CD4-positive, alpha-beta T cell treated with Interleukin-21 for 1 hour (primary cell): ENCODE measurements around the gene FAM98A.
A peak's percentile ranks its signal among the peaks of the same experiment; 100 is the strongest.

ENCODE experiments used
- DNase-seq: peaks from one replicate; pipeline ENCODE4 v3.0.0-alpha.2; 2020

Gene FAM98A

DNA sequence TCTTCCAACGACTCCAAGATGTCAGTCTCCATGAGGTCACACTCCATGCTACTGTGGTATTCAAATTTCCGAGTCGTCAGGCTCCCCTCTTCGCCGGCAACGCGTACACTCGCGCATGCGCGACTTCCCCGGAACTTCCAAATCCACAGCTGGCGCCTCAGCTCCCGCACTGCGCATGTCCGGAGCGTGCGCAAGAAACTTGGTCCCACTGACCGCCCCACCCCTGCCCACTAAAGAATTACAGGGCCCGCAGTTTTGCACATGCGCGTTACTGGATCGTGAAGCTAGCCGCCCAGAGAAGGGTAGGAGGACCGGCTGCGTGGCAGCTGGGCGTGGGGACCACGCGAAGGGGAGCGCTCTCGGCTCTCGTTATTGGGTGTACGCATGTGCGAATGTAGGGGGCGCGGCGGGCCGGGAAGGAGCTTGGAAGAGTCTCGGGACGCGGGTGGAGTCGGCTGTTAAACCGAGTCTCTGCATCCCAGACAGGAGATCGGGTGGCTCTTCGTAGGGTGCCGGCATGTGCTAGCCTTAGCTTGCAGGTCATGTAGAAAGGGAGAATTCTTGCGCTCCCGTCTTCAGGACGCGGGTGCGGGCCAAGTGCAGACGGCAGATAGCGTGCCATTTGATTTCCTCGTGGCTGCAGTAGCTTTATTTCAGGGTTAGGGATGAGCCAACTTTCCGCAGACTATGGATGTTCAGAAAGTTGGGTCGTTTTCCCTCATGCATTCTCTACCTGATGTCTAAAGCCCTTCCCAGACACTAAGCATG lies at the start of gene FAM98A:
Gene FAM98A (minus strand): TSS at position 125 of the 768 bp plus-strand sequence. CDS start 78 bp downstream, at position 47.
- DNase-seq = peak; percentile 100

DNA sequence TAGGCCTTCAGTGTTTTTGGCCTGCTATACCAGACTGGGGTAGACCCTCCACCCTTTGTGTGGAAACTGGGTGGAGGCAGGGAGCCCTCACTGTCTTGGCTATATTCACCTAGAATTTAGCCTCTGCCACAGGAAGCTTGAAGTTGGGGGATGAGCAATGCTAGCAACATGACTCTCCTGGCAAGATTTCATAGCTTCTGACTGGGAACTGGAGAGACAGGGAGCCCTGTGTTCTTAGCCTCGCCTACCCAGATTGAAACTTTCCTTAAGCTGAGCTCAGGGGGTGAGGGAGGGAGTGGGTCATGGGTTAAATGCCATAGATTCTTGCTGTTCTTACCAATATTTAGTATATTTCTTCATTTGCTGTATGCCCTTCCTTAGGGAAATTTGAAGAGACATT lies 46.8 kb upstream of the FAM98A start:
- no peak for DNase-seq

DNA sequence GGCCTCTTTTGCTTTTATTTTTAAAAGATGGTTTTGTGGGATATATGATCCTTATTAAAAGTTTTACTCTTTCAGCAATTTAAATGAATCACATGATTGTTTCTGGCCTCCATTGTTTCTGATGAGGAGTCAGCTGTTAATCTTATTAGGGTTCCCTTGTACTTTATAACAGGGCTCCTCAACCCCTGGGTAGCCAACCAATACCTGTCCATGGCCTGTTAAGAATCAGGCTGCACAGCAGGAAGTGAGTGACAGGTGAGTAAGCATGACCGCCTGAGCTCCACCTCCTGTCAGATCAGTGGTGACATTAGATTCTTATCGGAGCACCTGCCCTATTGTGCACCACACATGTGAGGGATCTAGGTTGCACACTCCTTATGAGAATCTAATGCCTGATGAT lies 45.1 kb upstream of the FAM98A start:
- no peak for DNase-seq

DNA sequence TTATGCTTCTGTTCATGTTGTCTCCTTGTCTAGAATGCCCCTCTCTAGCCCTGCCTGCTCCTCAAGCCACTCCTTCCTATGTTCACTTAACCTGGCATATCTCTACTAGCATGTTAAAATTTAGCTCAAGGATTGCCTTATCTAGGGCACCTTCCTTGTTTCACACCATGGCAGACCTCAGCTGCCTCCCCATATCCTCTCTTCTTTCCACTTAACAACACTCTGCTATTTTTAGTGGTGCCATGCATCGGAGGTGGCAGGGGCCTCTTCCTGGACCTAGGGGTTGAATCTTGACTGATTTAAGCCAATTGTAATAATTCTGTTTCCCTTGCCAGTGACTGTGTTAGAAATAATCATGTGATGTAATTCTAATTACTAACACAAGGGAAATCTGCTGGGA lies 36.9 kb upstream of the FAM98A start:
- DNase-seq = no peak

DNA sequence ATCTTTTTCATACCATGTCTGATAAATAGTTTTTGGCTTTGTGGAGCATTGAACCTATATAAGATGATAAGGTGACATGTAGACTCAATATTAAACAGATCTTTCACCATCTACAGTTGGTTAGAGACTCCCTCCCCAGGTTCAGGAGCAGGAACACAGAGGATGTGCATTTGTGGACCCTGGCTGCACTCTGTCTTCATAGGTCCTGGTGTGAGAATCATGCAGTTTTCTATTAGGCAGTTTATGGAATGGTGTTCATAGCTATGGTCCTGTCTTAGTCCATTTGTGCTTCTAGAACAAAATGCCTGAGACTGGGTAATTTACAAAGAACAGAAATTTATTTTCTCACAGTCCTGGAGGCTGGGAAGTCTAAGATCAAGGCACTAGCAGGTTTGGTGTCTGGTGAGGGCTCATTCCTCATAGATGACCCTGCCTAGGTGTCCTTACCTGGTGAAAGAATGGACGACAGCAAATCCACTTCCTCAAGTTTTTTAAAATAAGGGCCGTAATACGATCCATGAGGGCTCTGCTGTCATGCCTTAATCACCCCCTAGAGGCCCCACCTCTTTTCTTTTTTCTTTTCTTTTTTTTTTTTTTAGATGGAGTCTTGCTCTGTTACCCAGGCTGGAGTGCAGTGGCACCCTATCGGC lies 35.3 kb upstream of the FAM98A start:
- no peak for DNase-seq

DNA sequence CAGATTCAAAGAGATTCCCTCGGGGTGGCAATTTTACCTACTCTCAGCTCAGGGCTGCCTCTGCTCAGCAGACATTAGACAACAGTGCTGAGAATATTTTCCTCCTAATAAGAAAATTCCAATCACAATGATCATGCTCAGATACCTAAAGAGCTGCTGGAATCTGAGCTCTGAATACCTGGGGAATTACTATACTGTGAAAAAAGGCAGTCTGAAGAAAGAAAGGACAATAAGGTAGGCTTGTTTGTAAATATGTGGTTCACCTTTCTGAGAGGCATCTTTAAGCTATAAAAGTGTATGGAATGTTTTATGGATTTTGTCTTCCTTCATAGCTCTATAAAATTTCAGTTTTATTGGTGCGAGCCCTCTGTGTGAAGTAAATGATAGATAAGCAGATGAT lies 34.2 kb upstream of the FAM98A start:
- DNase-seq = no peak

DNA sequence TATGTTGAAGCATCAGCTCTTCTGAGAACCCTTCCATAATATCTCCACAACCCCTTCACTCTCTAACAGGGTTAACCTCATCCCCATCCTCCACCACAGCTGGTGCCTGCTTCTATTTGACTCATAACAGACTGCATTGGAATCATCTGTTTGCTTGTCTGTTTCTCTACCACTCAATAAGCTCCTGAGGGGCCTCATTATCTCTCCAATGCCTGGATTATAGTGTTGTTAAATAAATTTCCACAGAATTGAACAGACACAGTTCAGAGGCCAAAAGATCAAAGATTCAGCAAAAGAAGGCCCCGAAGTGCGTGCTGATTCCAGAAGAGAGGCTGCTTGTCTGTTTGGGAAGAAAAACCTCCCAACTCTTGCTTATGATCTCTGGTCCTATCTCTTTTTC lies 33.7 kb upstream of the FAM98A start:
- DNase-seq = no peak

DNA sequence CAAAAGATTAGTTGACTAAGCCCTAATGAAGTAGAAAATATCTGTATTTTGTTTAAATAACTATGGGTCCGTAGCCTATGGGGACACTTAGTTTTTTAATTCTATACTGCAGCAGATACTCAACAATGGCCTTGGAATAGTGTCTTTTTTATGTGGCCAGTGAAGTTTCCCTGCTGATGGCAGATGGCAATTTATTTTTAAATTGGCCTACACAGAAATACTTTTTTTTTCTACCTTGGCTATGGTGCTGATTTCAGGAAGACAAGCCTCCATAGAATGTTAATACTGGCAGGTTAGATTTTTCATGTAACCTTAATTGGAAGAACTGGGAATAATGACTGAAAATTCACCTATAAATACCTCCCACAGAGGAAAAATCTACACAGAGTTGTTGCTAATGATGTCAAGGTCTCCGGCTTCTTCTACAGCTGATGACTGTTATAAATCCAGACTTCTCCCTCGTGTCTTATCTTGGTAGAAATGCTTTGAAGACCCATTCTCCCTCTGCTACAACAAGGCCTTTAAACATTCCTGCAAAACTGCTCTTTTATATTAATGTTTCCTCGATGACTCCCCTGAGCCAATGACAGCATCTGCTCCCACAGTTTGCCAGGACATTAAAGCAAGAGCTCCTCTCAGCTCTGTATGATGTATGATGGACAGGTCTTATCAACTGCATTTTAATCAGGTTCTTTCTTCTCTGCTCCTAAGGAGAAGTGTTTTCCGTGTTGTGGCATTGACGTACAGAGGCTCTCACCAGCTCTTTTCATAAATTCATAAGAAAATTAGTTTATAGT lies 29.1 kb upstream of the FAM98A start:
- no peak for DNase-seq

DNA sequence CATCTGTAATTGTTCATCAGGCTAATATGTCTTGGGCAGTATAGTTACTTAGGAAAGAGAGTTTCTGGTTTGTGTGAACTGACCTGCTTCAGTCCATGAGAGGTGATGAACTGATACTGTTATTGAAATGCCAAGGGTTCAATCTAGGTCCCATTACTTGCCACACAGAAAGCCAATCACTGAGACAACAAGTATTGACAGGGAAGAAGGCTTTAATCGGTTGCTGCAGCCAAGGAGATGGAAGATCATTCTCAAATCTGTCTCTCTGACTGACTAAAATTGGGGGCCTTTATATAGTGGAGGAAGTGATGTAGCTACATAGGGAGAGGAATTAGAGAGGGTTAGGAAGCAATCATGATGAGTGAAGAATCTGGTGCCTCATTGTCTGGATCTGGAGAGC lies 19.9 kb upstream of the FAM98A start:
- DNase-seq = no peak

DNA sequence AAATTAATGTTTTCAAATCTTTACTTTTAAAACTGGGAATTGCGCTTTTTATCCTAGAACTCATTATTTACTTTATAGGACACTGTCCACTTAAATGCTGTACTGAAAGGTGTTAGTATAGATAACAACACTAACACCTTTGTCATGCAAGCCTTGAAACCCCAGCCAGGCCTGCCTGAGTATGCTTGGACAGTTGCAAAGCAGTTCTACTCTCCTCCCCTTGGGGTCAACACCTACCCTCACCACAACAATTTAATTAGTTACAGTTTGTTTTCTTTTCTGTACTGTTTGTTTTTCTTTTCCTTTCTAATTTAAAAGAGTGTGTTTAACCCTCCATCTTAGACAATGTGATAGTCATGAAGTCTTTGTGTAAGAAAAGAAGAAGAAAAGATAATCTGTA lies 18.9 kb upstream of the FAM98A start:
- DNase-seq = no peak

DNA sequence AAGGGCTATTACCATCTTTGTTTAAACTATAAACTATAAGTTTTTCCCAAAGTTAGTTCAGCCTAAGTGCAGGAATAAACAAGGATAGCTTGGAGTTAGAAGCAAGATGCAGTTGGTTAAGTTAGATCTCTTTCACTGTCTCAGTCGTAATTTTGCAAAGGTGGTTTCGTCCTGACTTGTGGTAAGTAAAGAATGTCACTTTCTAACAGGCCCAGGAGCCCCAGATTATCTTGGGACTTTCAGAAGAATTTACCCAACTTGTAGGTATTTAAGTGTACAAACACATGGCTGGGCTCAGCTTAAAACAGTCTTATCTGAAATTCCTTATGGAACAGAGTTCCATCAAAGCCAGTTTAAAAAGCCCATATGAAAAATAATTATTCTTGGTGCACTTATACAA lies 18.3 kb upstream of the FAM98A start:
- no peak for DNase-seq

DNA sequence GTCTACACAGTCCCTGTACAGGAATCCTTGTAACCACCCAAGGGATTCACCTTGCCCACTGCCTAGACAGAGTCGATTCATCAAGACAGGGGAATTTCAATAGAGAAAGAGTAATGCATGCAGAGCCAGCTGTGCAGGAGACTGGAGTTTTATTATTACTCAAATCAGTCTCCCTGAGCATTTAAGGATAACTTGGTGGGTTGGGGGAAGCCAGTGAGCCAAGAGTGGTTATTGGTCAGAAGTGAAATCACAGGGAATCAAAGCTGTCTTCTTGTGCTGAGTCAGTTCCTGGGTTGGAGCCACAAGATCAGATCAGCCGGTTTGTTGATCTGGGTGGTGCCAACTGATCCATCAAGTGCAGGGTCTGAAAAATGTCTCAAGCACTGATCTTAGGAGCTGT lies 17.8 kb upstream of the FAM98A start:
- DNase-seq = no peak

DNA sequence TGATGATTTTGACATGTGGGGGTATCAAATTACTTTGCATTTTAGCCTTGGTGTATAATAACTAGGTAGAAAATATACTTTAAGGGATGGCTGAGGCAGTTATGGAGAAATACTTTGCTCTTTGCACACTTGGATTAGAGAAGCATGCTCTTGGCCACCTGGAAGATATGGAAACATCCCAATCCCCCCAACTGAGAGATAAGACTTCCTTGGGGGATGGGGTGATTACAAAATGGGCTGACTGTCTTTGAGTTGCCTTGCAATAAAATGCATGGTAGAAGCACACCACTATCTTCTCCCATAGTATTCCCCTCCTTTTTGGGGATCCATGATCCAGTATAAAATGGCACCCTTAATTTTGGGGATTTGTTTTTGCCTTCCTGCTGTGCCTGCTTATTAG lies 15.1 kb upstream of the FAM98A start:
- no peak for DNase-seq

DNA sequence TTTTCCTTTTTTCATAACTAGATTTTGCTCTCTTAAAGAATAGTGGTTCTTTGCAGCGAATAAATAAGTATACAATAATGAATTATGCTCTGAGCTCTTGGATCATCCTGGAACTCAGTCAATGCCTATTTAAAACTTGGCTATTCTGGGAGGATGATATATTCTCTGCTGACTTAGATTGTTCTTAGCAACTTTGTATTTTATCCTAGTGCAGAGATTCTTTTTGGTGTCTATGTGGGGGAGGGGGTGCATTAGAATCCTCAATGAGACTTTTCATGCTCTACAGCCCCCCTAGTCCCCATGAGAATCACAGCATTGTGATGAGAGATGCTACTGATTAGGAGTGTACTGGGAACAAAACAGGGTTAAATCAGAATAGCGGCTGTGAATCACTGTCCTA lies 8.8 kb upstream of the FAM98A start:
- no peak for DNase-seq

DNA sequence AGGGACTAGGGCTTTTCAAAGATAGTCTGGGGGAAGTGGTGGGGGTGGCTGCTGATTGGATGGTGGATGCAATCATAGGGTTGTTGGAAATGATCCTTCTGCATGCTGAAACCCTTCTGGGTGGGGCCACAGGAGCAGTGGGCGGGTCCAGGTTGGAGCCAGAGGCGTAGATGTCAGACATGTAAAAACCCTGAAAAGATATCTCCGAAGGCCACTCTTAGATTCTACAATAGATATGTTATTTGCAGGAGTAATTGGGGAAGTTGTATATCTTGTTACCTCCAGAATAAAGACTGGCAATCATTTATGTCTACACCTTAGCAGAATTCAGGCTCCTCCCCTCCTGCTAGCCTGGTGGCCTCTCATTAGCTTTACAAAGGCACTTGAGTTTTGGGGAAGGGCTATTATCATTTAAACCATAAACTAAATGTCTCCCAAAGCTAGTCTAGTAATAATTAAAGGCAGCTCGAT lies 8.2 kb upstream of the FAM98A start:
- no peak for DNase-seq

DNA sequence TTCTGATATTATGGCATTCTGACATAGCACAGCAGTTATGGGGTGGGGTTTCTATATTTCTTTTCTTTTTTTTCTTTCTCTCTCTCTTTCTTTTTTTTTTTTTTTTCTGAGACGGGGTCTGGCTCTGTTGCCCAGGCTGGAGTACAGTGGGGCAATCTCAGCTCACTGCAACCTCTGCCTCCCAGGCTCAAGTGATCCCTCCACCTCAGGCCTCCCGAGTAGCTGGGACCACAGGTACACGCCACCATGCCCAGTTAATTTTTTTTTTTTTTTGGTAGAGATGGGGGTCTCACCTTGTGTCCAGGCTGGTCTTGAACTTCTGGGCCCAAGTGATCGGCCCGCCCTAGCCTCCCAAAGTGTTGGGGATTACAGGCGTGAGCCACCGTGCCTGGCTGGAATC lies 7.5 kb upstream of the FAM98A start:
- DNase-seq = no peak

DNA sequence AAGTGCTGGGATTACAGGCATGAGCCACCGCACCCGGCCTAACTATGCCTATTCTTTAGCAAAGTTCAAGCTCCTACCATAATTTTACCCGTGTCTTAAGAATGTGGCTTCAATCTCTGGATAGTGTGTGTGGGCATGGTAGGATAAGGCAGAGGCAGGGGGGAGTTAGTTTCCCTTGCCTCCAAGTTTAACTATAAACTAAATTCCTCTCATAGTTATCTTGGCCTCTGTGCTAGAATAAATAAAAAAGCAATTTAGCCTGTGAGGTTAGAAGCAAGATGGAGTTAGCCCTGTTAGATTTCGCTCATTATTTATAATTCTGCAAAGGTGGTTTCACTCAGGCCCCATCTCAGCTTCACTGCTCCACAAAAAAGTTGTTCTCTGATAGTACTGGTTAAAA lies 7.0 kb upstream of the FAM98A start:
- no peak for DNase-seq

DNA sequence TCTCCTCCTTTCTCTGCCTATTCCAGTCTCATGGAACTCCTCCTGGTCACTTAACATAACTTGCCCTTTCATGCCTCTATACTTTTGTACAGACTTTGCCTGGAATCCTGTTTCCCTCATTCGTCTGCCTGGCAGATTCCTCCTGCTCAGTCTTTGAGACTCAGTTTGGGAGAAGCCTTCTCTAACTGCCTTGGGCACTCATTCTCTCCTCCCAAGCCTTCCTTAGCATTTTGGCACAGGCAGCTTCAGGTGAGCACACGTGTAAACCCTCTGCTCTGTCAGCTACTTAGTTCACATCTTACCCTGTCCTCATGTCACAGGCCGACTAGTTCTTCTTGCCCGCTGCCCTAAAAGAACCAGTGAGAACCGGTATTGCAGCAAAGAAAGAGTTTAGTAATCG lies 6.0 kb upstream of the FAM98A start:
- DNase-seq = no peak

DNA sequence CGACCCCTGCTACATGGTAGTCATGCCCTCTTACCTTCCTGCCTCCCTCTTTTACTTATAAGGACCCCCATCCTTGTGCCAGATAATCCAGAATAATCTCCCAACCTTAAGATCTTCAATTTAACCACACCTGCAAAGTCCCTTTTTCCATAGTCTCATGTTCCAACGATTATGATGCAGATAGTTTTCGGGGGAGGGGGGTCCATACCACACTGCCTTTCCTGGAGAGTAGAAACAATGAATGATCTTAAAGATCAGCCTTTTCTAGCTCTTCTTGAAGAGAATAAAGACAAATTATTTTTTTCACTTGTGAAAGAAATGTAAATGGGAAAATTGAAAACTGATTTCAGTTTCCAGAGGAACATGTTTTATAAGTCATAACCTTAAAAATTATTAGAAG lies 4.3 kb upstream of the FAM98A start:
- no peak for DNase-seq

DNA sequence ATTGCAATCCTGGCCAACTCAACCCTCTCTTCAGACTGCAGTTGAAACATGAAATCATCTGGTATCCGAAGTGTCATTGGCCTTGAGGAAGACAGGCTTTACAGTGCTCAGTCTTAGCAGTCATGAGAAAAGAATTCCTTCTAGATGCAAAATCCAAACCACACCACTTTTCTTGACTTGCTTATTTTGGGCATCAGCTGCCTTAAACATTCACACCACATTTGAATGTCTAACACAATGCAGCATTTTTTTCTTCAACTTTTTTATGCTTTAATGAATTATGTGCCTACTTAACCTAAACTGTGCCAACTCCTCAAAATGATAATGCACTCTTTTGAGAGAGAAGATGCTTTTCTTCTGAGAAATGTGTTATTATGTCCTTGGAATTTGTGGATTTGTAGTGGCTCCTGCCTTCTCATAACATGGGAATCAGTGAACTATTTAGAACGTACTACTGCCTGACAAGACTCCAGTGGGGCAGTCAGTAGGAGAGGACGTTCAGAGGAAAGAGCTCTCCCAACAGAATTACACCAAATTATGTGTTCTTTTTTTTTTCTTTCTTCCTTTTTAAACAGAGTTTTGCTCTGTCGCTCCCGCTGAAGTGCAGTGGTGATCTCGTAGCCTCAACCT lies 3.2 kb upstream of the FAM98A start:
- DNase-seq = no peak

DNA sequence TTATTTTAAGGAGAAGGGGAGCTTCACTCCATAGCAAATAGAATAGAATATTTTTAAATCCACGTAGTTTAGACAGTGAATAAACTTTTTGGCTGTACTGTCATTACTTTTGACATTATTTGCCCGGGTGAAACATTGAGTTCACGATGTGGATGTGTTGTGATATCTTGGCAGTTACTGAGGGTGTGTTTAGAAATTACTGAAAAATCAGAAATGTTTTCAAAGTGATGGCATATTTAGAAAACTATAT lies 769 bp upstream of the FAM98A start:
- no peak for DNase-seq

DNA sequence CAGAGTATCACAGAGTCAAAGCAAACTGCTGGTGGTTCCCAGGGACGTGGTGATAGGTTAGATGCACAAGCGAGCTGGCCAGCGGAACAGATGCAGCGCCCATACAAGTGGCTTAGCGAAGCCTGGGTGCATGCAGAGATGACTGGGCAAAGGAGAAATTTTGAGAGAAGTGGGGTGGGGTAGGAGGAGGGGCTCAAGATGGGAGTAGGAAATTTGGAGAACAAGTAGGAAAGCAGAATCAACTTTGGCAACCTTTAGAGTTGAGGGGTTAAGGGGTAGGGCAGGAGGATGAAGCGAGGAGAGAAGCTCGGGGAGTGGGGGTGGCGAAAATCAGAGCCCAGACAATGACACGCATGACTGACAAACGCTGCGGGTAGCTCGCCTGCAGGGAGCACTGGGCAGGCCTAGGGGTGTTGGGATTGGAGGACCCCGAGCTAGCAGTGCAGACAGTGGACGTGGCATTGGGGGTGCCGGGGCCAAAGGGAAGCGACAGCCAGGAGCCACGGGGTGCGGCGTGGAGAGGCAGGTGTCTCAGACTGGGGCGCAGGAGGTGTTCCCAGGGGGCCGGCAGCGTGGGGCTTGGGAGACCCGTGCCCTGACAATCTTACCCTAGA lies 431 bp downstream of the FAM98A start:
- DNase-seq = peak; percentile 50

DNA sequence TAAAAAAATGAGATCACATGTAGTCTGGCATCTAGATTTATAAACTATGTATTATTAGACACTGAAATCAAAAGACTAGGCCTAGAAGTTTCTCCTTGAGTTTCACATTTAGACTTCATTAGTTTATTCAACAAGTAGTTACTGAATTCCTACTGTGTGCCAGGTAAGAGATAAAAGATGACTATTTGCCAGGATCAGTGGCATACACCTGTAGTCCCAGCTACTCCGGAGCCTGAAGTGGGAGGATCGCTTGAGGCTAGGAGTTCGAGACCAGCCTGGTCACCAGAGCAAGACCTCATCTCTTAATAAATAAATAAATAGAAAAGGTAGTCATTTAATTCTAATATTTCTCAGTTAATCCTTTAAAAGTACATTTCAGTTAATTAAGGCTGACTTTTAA lies 2.1 kb downstream of the FAM98A start:
- no peak for DNase-seq
